Epithelial cell of esophagus (primary cell): ENCODE data around the gene ZNF236.

Source experiments
- DNase-seq: peaks from one replicate; pipeline ENCODE4 v3.0.0; 2010; ENCODE audit warnings: low read depth
- H3K4me3 ChIP-seq: 2 replicates; pipeline ENCODE4 v1.5.1; 2011; ENCODE audit warnings: mild to moderate bottlenecking, low read length, control low read depth
- CTCF ChIP-seq: IDR thresholded peaks from 2 replicates; pipeline ENCODE4 v1.5.1; 2011; ENCODE audit warnings: low read depth, mild to moderate bottlenecking, low read length, control low read depth, inconsistent platforms; ENCODE audit not compliant: insufficient read depth; ENCODE audit errors: missing control alignments

The ZNF236 gene

DNA sequence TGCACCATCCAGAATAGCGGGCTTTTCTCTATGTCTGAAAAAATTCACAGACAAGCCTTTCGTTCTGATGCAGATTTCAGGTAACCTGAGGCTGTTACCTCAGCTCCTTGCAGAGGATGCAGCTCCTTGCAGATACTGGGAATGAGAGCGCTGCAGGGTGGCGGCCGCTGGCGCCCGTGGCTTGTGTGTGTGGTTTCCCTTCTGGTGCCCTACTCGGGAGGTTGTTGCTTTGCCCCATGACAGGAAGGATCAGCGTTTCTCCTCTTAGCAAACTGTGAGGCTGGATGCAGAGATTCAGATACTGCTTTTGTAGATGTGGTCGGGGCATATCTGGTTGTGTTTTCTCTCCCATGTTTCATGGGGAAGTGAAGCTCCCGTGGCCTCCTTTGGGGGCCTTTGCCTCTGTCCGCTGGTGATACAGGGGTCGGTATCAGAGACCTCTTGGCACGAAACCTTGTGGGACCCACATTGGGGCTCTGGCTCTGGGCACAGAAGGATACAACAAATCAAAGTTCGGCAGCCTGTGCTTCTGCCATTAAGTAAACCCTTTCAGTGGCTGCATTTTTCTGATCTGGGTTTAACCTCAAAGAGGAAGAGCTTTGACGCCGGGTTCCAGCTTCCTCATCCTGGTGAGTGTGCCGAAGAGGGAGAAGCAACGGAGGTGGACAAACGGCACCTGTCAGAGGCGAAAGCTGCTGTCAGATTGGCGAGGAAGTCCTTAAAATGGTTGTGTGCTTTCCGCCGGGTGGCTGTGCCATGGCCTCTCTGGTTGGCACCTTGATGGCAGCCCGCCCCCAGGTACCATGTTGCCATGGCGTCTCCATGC is 182.4 kb downstream of the ZNF236 start:
- no peak for TF ChIP-seq CTCF
- H3K4me3 ChIP-seq = no peak overlapping the region
- DNase-seq = no peak

DNA sequence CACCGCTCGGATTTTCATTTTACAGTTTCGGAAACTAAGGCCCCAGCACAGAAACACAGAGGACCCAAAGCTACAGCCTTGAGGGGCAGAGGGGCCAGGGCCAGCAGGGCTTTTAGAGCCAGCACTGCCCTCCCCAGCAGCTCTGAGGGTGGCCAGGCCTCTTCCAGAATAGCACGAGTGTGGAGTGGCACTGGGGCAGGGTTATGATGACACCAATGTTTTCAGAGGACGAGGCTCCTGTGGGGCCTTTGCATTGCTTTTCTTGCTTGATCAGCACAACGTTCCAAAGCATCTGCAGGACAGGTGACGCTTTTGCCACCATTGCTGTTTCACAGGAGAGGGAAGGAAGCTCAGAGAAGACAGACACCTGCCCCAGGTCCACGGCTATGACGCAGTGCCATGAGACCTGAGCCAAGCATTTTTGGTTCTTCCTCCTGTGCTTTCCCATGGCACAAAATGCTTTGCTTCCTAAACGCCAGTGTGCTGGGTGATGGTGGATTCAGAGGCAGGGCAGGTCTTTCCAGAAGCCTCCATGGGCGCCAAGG is 183.4 kb downstream of the ZNF236 start:
- H3K4me3 ChIP-seq = no peak overlapping the region
- no peak for DNase-seq
- TF ChIP-seq CTCF = no peak

DNA sequence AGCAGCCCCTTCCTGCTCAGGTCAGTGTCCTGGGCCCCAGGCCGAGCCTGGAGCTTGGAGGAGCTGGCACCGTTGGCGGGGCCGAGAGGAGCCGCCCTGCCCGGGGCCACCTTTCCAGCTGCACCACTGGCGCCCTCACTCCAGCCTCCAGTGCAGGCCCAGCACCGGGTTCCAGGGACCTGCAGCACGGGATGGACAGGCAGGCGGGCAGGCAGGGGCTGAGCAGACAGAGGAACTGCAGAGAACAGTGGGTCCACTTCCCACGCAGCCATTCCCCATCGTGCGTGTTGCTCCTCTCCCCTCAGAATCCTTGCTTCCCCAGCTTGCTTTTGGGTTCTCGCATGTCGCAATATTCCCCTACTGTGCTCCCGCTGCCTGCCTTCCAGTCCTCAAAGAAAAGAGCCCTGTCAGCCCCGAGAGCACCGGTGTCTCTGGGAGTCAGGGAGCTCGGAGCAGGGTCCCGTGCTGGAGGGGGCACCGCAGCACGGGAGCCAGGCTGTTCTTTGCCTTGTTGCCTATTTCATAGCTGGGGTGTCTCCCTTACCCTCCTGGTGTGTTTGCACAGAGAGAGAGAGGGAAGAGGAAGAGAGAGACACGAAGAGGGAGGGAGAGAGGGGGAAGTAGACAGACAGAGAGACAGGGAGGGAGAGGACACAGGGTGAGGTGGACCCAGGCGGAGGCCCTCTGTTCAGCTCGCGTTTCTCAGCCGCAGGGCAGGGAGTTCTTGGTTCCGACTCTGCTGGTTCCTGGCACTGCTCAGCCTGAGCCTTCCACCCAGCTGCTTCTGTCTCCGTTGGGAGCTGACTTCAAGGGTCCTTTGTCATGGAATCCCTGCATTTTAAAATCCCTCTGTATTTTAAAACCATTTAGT is 184.2 kb downstream of the ZNF236 start:
- no peak for DNase-seq
- no peak overlapping the region for H3K4me3 ChIP-seq
- TF ChIP-seq CTCF = no peak

DNA sequence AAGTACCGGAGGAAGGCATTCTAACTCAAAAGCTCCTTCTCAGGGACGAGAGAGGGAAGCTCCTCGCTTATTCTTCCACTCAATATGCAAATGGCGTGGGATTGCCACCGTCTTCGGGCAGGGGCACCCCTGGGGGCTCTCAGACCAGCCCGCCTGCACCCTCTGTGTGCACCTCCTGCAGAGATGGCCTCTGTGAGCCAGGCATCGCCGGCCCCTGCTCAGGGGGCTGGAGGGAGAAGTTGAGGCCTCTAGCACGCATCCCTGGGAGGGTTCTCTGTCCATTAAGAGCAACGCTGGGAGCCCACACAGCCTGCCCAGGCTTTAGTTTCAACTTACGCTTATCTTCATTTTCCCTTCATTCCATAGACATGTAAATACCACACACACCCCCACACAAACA is 184.9 kb downstream of the ZNF236 start:
- no peak for TF ChIP-seq CTCF
- no peak overlapping the region for H3K4me3 ChIP-seq
- DNase-seq = no peak

- TF ChIP-seq CTCF = no peak
- no peak for DNase-seq
- no peak overlapping the region for H3K4me3 ChIP-seq
These were observed 185.6 kb downstream of the ZNF236 start for GRCh38 chr18:77008006-77008405.

DNA sequence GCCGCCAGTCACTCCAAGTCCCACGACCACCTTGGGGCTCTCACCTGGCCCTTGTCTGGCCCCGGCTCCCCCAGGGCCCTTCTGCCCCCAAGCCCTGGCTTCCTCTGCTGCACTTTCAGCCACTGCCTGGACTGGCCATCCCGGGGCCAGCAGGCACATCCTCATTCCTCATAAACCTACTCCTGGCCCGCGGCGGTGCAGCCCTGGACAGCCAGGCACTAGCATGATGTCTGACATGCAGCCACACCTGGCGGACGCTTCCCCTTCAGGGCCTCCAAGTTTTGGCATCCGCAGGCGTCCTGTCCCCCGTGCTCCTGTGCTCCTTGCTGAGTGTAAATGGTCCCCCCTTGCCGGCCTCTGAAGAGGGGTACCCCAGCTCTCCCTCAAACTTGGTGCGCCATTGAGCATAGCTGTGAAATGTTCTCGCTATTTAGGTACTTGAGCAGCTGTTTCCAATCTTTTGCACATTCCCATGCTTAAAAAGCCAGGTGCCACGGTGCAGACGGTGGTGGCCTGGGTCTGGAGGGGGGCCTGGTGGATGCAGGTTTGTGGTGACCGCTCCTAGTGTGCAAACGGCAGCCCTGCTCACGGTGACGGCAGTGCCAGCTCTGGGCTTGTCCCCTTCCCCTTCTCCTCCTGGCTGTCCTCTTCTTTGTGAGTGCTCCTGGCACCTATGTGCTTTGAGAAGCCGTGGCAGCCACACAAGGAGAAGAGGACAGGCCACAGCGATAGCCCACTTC is 186.4 kb downstream of the ZNF236 start:
- no peak overlapping the region for H3K4me3 ChIP-seq
- TF ChIP-seq CTCF = no peak

More for the DNA sequence above, 186.4 kb downstream of the ZNF236 start:
- DNase-seq = no peak
